ENCODE data around the gene MFF. TPM values are rescaled to one million over a fixed set of nuclear protein-coding genes. Genes with fewer than 3 reads are reported as not detected.

Gene MFF
- total RNA-seq, 1 experiment from 2014 or later, result 83.3 TPM

GRCh38 chr2:227394401-227394800 is 69.3 kb downstream of the MFF start:
- no peak overlapping the region for H4K5ac ChIP-seq (ENCODE audit: insufficient read length, low read depth, low read length)
- no peak overlapping the region for H4K8ac ChIP-seq (replicated peaks; ENCODE audit: insufficient read length, low read depth, low read length)
- no peak overlapping the region for H2BK5ac ChIP-seq (ENCODE audit: insufficient read length, low read length)
- H3K9me3 Mint-ChIP-seq, result no peaks in the 10 kb centered on the region
- no peaks in the 10 kb centered on the region for H3K79me1 ChIP-seq (ENCODE audit: insufficient read depth, low read depth, low read length, poor library complexity, severe bottlenecking)
- no peak overlapping the region for H3K4me2 ChIP-seq (ENCODE audit: insufficient read depth, insufficient read length, low read length)
- no peak overlapping the region for H3K56ac ChIP-seq (ENCODE audit: insufficient read length, low read depth, low read length)
- no peak overlapping the region for H2BK12ac ChIP-seq (ENCODE audit: insufficient read length, low read depth, low read length)
- no peaks in the 10 kb centered on the region for H3K27me3 ChIP-seq (ENCODE audit: insufficient read depth, low read length)
- no peak overlapping the region for H2BK15ac ChIP-seq (ENCODE audit: low read depth, low read length)
- H3K36me3 Mint-ChIP-seq (ENCODE audit: insufficient read depth in 1 of 3, low read depth in 3 of 3), result no peaks in the 10 kb centered on the region
- H2AK5ac ChIP-seq (ENCODE audit: insufficient read length, low read length), result no peak overlapping the region
- no peak overlapping the region for H3K4ac ChIP-seq (ENCODE audit: low read depth, low read length)
- no peak overlapping the region for H3K4me3 Mint-ChIP-seq
- H3K9ac ChIP-seq (ENCODE audit: extremely low read depth, insufficient read length, low read length), result no peak overlapping the region
- H4K91ac ChIP-seq (ENCODE audit: insufficient read length, low read depth, low read length), result no peak overlapping the region
- no peak overlapping the region for H3K18ac ChIP-seq (ENCODE audit: insufficient read length, low read depth, low read length)
- H3K79me2 ChIP-seq (ENCODE audit: insufficient read depth, low read length), result no peaks in the 10 kb centered on the region
- no peaks in the 10 kb centered on the region; the same call in 1 of the 2 replicates for H3K27me3 Mint-ChIP-seq (ENCODE audit: low read depth)
- no peak for DNase-seq
- TF ChIP-seq CTCF (conservative IDR thresholded peaks at IDR 0.05), result no peak
- no peak overlapping the region for H2BK120ac ChIP-seq (ENCODE audit: low read depth, low read length, poor library complexity, severe bottlenecking)
- H3K27ac Mint-ChIP-seq, result no peak overlapping the region
- no peaks in the 10 kb centered on the region for H3K9me3 ChIP-seq (ENCODE audit: control insufficient read depth, low read depth, low read length)
- H3K23me2 ChIP-seq (ENCODE audit: insufficient read length, low read depth, low read length, poor library complexity, severe bottlenecking), result no peaks in the 10 kb centered on the region
- no peaks in the 10 kb centered on the region; the same call in 1 of the 2 replicates for H3K4me1 ChIP-seq (ENCODE audit: insufficient read depth, low read length)
- no peak overlapping the region for H2BK20ac ChIP-seq (ENCODE audit: low read depth, low read length, poor library complexity, severe bottlenecking)
- no peaks in the 10 kb centered on the region for H4K20me1 ChIP-seq (ENCODE audit: control insufficient read depth, insufficient read depth, insufficient read length)
- no peak overlapping the region for H3K27ac ChIP-seq (ENCODE audit: insufficient read length, low read depth, low read length)
- H3K4me1 Mint-ChIP-seq, result peaks cover 8 to 19% of the 10 kb centered on the region in 2 experiments
- no peak overlapping the region for H3K14ac ChIP-seq (ENCODE audit: insufficient read depth, low read length)
- H2AFZ ChIP-seq (ENCODE audit: low read length), result no peak overlapping the region
- H3T11ph ChIP-seq (ENCODE audit: low read length), result no peak overlapping the region
- WGBS (ENCODE audit: extremely low coverage, insufficient read length, low lambda C conversion rate), result no CpG with 5 or more reads among the region's 2 CpGs
- no peak overlapping the region for H3K23ac ChIP-seq (ENCODE audit: insufficient read length, low read depth, low read length)
